Suprapubic skin (tissue), 3 donors: ENCODE data around the gene PARP1.

ENCODE experiments used
- POLR2A ChIP-seq, 2 donors: fragments of 450-650 bp; IDR thresholded peaks; one replicate each; pipeline ENCODE4 v1.6.1; 2017; ENCODE audit warnings: antibody characterized with exemption in 2 of 2, mild to moderate bottlenecking in 2 of 2, moderate library complexity in 2 of 2
- TF ChIP-seq, protein P1 (sequence below), 2 donors: fragments of 200-600 bp in 1 of 2; fragments of 450-650 bp in 1 of 2; sonication (generic) in 1 of 2; IDR thresholded peaks; one replicate each; pipeline ENCODE4 v1.5.1; 2016 to 2019; ENCODE audit warnings: antibody characterized with exemption in 2 of 2, mild to moderate bottlenecking in 1 of 2, moderate library complexity in 1 of 2

DNA sequence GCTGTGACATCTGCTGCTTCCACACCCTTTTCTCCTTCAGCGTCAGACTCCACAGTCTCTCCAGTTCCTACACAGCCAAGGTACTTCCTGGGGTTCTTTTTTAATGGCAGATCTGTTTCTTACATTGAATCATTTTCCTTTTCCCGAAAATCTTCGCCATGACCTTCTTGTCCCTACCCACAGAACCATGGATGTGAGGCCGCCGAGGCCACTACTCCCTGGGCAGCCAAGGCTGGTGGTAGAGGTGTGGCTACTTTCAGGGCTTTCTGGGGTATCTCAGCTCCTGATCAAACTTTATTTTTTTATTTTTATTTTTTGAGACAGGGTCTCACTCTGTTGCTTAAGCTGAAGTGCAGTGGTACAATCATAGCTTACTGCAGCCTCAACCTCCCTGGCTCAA is 89.4 kb downstream of the PARP1 start:
- TF ChIP-seq, protein P1, sequence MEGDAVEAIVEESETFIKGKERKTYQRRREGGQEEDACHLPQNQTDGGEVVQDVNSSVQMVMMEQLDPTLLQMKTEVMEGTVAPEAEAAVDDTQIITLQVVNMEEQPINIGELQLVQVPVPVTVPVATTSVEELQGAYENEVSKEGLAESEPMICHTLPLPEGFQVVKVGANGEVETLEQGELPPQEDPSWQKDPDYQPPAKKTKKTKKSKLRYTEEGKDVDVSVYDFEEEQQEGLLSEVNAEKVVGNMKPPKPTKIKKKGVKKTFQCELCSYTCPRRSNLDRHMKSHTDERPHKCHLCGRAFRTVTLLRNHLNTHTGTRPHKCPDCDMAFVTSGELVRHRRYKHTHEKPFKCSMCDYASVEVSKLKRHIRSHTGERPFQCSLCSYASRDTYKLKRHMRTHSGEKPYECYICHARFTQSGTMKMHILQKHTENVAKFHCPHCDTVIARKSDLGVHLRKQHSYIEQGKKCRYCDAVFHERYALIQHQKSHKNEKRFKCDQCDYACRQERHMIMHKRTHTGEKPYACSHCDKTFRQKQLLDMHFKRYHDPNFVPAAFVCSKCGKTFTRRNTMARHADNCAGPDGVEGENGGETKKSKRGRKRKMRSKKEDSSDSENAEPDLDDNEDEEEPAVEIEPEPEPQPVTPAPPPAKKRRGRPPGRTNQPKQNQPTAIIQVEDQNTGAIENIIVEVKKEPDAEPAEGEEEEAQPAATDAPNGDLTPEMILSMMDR (IDR thresholded peaks at IDR 0.05), result no peak
- no peak for TF ChIP-seq POLR2A (IDR thresholded peaks at IDR 0.05)
